PFSK-1 (cell line): ENCODE results near the gene C1orf105.

Experiments used
- POLR2AphosphoS5 ChIP-seq: IDR thresholded peaks from 2 replicates; pipeline ENCODE4 v1.6.1; 2012; ENCODE audit warnings: low read depth, mild to moderate bottlenecking, control low read depth, low read length, moderate library complexity
- SIN3A ChIP-seq: IDR thresholded peaks from 2 replicates; pipeline ENCODE4 v1.6.1; 2012; ENCODE audit warnings: mild to moderate bottlenecking, low read length, moderate library complexity, borderline replicate concordance; ENCODE audit not compliant: insufficient read depth
- TAF1 ChIP-seq: IDR thresholded peaks from 2 replicates; pipeline ENCODE4 v1.6.1; 2012; ENCODE audit warnings: low read length, control low read depth, borderline replicate concordance; ENCODE audit not compliant: insufficient read depth

DNA sequence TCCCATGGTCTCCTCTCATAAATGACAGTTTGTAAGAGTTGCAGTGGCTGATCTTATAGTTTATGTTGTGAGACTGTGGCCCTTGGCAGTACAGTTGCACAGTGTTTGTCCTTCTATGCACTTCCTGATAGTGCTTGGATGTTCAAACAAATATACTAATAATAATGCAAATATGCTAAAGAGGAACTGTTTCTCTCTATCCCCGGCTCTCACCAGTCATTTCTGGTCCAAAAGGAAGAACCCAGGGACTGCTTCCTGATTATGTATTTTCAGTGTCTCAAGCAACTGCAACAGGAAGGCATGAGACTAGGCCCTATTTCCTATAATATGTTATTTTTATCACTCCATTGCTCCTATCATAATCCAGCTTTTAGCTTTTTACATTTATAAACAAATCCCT lies 95.4 kb downstream of the C1orf105 start:
- TF ChIP-seq TAF1, result no peak
- no peak for TF ChIP-seq POLR2AphosphoS5
- no peak for TF ChIP-seq SIN3A
